Stimulated activated CD4-positive, alpha-beta T cell treated with anti-CD3 and anti-CD28 coated beads, Interleukin-12 subunit alpha, Interleukin-12 subunit beta, amount 100 ng/mL, for 4 hours (primary cell): ENCODE data around the gene TBC1D22B.

Source experiments
- DNase-seq: peaks from one replicate; pipeline ENCODE4 v3.0.0-alpha.2; 2020

TBC1D22B gene

GRCh38 chr6:37257634-37258404 is at the start of gene TBC1D22B, which contains the start of gene TMEM217:
Gene TBC1D22B, plus strand, starts transcription at chr6:37257772. Its CDS starts 146 bp downstream, at chr6:37257918.
Gene TMEM217, minus strand, starts transcription at chr6:37258144. Its CDS starts 39,114 bp downstream, at chr6:37219030.
- peak; percentile 93 for DNase-seq

GRCh38 chr6:37207903-37208456 is 49.6 kb upstream of the TBC1D22B start:
- peak; percentile 86 for DNase-seq

- DNase-seq = no peak
Observed at GRCh38 chr6:37208793-37209192, 48.8 kb upstream of the TBC1D22B start.

- no peak for DNase-seq
Observed at GRCh38 chr6:37209461-37210205, 47.9 kb upstream of the TBC1D22B start.

- DNase-seq = peak; percentile 67
Observed at GRCh38 chr6:37210313-37210968, 47.1 kb upstream of the TBC1D22B start.

- DNase-seq = no peak
Observed at GRCh38 chr6:37212268-37212667, 45.3 kb upstream of the TBC1D22B start.

- DNase-seq = no peak
Observed at GRCh38 chr6:37218061-37218460, 39.5 kb upstream of the TBC1D22B start.

GRCh38 chr6:37218511-37218910 is 39.1 kb upstream of the TBC1D22B start:
- no peak for DNase-seq

GRCh38 chr6:37221585-37222124 is 35.9 kb upstream of the TBC1D22B start:
- no peak for DNase-seq

- DNase-seq = peak; percentile 54
Observed at GRCh38 chr6:37222125-37222967, 35.2 kb upstream of the TBC1D22B start.

GRCh38 chr6:37222992-37223391 is 34.6 kb upstream of the TBC1D22B start:
- DNase-seq = no peak

- no peak for DNase-seq
Observed at GRCh38 chr6:37225350-37226169, 32.0 kb upstream of the TBC1D22B start.

GRCh38 chr6:37230104-37230503 is 27.5 kb upstream of the TBC1D22B start:
- DNase-seq = no peak

GRCh38 chr6:37232430-37233017 is 25.0 kb upstream of the TBC1D22B start:
- no peak for DNase-seq

- no peak for DNase-seq
Observed at GRCh38 chr6:37233541-37233940, 24.0 kb upstream of the TBC1D22B start.

GRCh38 chr6:37236921-37237320 is 20.7 kb upstream of the TBC1D22B start:
- no peak for DNase-seq

GRCh38 chr6:37237789-37238188 is 19.8 kb upstream of the TBC1D22B start:
- DNase-seq = no peak

GRCh38 chr6:37238381-37238780 is 19.2 kb upstream of the TBC1D22B start:
- no peak for DNase-seq

GRCh38 chr6:37239526-37239925 is 18.0 kb upstream of the TBC1D22B start:
- no peak for DNase-seq

- DNase-seq = peak; percentile 71
Observed at GRCh38 chr6:37239950-37240713, 17.4 kb upstream of the TBC1D22B start.
